Mesenchymal stem cell (in vitro differentiated cells and primary cell): ENCODE measurements around the gene POU5F1.
"Not testable (repeated sequence)": the region's sequence is repeated elsewhere in the genome, so short reads cannot be mapped to it uniquely, and the experiment has no call there.

Experiments
- DNase-seq: peaks from one replicate; pipeline ENCODE4 v3.0.0-alpha.2; 2013
- H2AFZ ChIP-seq: one replicate; pipeline ENCODE4 v1.6.1; 2013; ENCODE audit warnings: low read depth, mild to moderate bottlenecking, control low read depth, inconsistent platforms, low read length, moderate library complexity
- H2AK5ac ChIP-seq: 2 replicates; pipeline ENCODE4 v1.6.1; 2013; ENCODE audit warnings: low read length, moderate library complexity, mild to moderate bottlenecking, inconsistent platforms; ENCODE audit not compliant: severe bottlenecking
- H2BK120ac ChIP-seq: one replicate; pipeline ENCODE4 v1.6.1; 2013; ENCODE audit warnings: low read depth, mild to moderate bottlenecking, inconsistent platforms, low read length, moderate library complexity
- H2BK12ac ChIP-seq, 2 experiments: one replicate each; pipeline ENCODE4 v1.6.1; 2013; ENCODE audit warnings: inconsistent platforms in 2 of 2, low read length in 2 of 2, mild to moderate bottlenecking in 2 of 2, moderate library complexity in 2 of 2, control low read depth in 1 of 2
- H2BK15ac ChIP-seq: one replicate; pipeline ENCODE4 v1.6.1; 2013; ENCODE audit warnings: mild to moderate bottlenecking, low read depth, inconsistent platforms; ENCODE audit not compliant: poor library complexity, severe bottlenecking
- H2BK5ac ChIP-seq: 2 replicates; pipeline ENCODE4 v1.6.1; 2013; ENCODE audit warnings: low read depth, mild to moderate bottlenecking, low read length, control low read depth, inconsistent platforms; ENCODE audit not compliant: poor library complexity, severe bottlenecking
- H3K14ac ChIP-seq, 2 experiments: one replicate each; pipeline ENCODE4 v1.6.1; 2013; ENCODE audit warnings: inconsistent platforms in 2 of 2, low read length in 2 of 2, control low read depth in 1 of 2, mild to moderate bottlenecking in 1 of 2, moderate library complexity in 1 of 2
- H3K18ac ChIP-seq, 2 experiments: one replicate each; pipeline ENCODE4 v1.6.1; 2013; ENCODE audit warnings: inconsistent platforms in 2 of 2, low read length in 2 of 2, control low read depth in 1 of 2, low read depth in 1 of 2, mild to moderate bottlenecking in 1 of 2
- H3K23ac ChIP-seq, 2 experiments: one replicate each; pipeline ENCODE4 v1.6.1; 2013; ENCODE audit warnings: inconsistent platforms in 2 of 2, low read length in 2 of 2, mild to moderate bottlenecking in 2 of 2, moderate library complexity in 2 of 2, control low read depth in 1 of 2
- H3K27ac ChIP-seq: 2 replicates; pipeline ENCODE4 v1.5.1; 2013; ENCODE audit warnings: mild to moderate bottlenecking, moderate library complexity, low read length, control low read depth, inconsistent platforms; ENCODE audit not compliant: poor library complexity, severe bottlenecking
- H3K27me3 ChIP-seq, 2 experiments: 2 replicates each; pipeline versions ENCODE4 v1.6.1 to v1.7.0; 2013; ENCODE audit warnings: low read length in 2 of 2, mild to moderate bottlenecking in 2 of 2, moderate library complexity in 2 of 2, control low read depth in 1 of 2, inconsistent platforms in 1 of 2; ENCODE audit not compliant: control insufficient read depth in 1 of 2, insufficient read depth in 1 of 2
- H3K36me3 ChIP-seq, 2 experiments: 2 replicates each; pipeline versions ENCODE4 v1.6.1 to v1.7.0; 2013; ENCODE audit warnings: low read length in 2 of 2, control low read depth in 1 of 2, inconsistent platforms in 1 of 2, low read depth in 1 of 2, mild to moderate bottlenecking in 1 of 2; ENCODE audit not compliant: insufficient read depth in 2 of 2, control insufficient read depth in 1 of 2
- H3K4ac ChIP-seq, 2 experiments: one replicate each; pipeline ENCODE4 v1.6.1; 2013; ENCODE audit warnings: inconsistent platforms in 2 of 2, low read length in 2 of 2, mild to moderate bottlenecking in 2 of 2, moderate library complexity in 2 of 2, control low read depth in 1 of 2, low read depth in 1 of 2
- H3K4me1 ChIP-seq: 2 replicates; pipeline ENCODE4 v1.6.1; 2013; ENCODE audit warnings: low read depth, low read length, control low read depth; ENCODE audit not compliant: control insufficient read depth, insufficient read depth
- H3K4me2 ChIP-seq: 2 replicates; pipeline ENCODE4 v1.6.1; 2013; ENCODE audit warnings: low read length, mild to moderate bottlenecking, inconsistent platforms; ENCODE audit not compliant: poor library complexity, severe bottlenecking
- H3K4me3 ChIP-seq, 2 experiments: 2 replicates each; pipeline versions ENCODE4 v1.5.1 to v1.7.0; 2013; ENCODE audit warnings: low read length in 2 of 2, mild to moderate bottlenecking in 2 of 2, control low read depth in 1 of 2, low read depth in 1 of 2; ENCODE audit not compliant: insufficient read depth in 1 of 2
- H3K79me1 ChIP-seq: replicated peaks from 2 replicates; pipeline ENCODE4 v1.6.1; 2013; ENCODE audit warnings: mild to moderate bottlenecking, control low read depth, low read length, inconsistent platforms; ENCODE audit not compliant: poor library complexity, severe bottlenecking
- H3K9ac ChIP-seq: 2 replicates; pipeline ENCODE4 v1.7.0; 2013; ENCODE audit warnings: mild to moderate bottlenecking, low read length, moderate library complexity
- H3K9me3 ChIP-seq: 2 replicates; pipeline ENCODE4 v1.7.0; 2013; ENCODE audit warnings: mild to moderate bottlenecking, low read length; ENCODE audit not compliant: control insufficient read depth
- H4K8ac ChIP-seq: one replicate; pipeline ENCODE4 v1.6.1; 2013; ENCODE audit warnings: inconsistent platforms, mild to moderate bottlenecking, low read length, moderate library complexity
- H4K91ac ChIP-seq: one replicate; pipeline ENCODE4 v1.6.1; 2013; ENCODE audit warnings: mild to moderate bottlenecking, low read length, inconsistent platforms
- WGBS: methylation state at CpG from one replicate; pipeline ENCODE4 v1.1.7; 2013; ENCODE audit warnings: mixed read lengths; 5-methylcytosine and 5-hydroxymethylcytosine counted together

POU5F1 gene

GRCh38 chr6:31165064-31165832, 5.2 kb downstream of the POU5F1 start:
- H3K14ac ChIP-seq, H2AK5ac ChIP-seq, H2BK5ac ChIP-seq, H3K9ac ChIP-seq, H3K4me2 ChIP-seq, H3K18ac ChIP-seq, DNase-seq, H4K91ac ChIP-seq, H3K23ac ChIP-seq, H3K4me3 ChIP-seq, H2AFZ ChIP-seq, H3K27ac ChIP-seq, H2BK120ac ChIP-seq, H2BK15ac ChIP-seq, H3K9me3 ChIP-seq, H4K8ac ChIP-seq, H2BK12ac ChIP-seq, H3K4ac ChIP-seq, H3K4me1 ChIP-seq: not testable (repeated sequence)
- WGBS = 92% methylated on average over 16 of the region's 17 CpGs
- H3K27me3 ChIP-seq = peaks cover 0 to 11% of the 10 kb centered on the region in 2 experiments
- peaks cover 10 to 36% of the 10 kb centered on the region in 2 experiments for H3K36me3 ChIP-seq
- H3K79me1 ChIP-seq = peaks cover 30% of the 10 kb centered on the region

GRCh38 chr6:31164475-31165063, 5.9 kb downstream of the POU5F1 start:
- not testable (repeated sequence) for H2BK120ac ChIP-seq, DNase-seq, H4K8ac ChIP-seq, H3K23ac ChIP-seq, H3K9ac ChIP-seq, H3K9me3 ChIP-seq, H2BK5ac ChIP-seq, H2AFZ ChIP-seq, H3K4me1 ChIP-seq, H2AK5ac ChIP-seq, H3K18ac ChIP-seq, H3K14ac ChIP-seq, H2BK15ac ChIP-seq, H4K91ac ChIP-seq, H3K4me2 ChIP-seq, H2BK12ac ChIP-seq, H3K27me3 ChIP-seq, H3K27ac ChIP-seq, H3K4me3 ChIP-seq, H3K4ac ChIP-seq
- 94% methylated on average over 7 of the region's 9 CpGs for WGBS
- Histone ChIP-seq H3K36me3 (peaks cover 10 to 32% of the 10 kb centered on the region in 2 experiments), H3K79me1 (peaks cover 25% of the 10 kb centered on the region)

GRCh38 chr6:31163922-31164321, 6.6 kb downstream of the POU5F1 start:
- Histone ChIP-seq H4K8ac (no peak overlapping the region), H3K79me1 (peaks cover 21% of the 10 kb centered on the region), H3K18ac (no peak overlapping the region)

GRCh38 chr6:31162463-31163165, 7.9 kb downstream of the POU5F1 start:
- Histone ChIP-seq H3K4me2 (no peak overlapping the region), H3K4ac (no peak overlapping the region), H3K18ac (no peak overlapping the region), H4K8ac (no peak overlapping the region), H3K27ac (no peak overlapping the region), H3K27me3 (no peaks in the 10 kb centered on the region), H2BK120ac (no peak overlapping the region), H2AK5ac (no peak overlapping the region), H3K36me3 (peaks cover 10 to 32% of the 10 kb centered on the region in 2 experiments), H2BK12ac (no peak overlapping the region), H4K91ac (no peak overlapping the region), H3K23ac (no peak overlapping the region), H2BK5ac (no peak overlapping the region), H3K4me1 (peaks cover 7% of the 10 kb centered on the region), H2BK15ac (no peak overlapping the region), H3K9me3 (no peaks in the 10 kb centered on the region), H3K4me3 (no peak overlapping the region), H3K9ac (no peak overlapping the region), H3K79me1 (peaks cover 20% of the 10 kb centered on the region), H3K14ac (no peak overlapping the region), H2AFZ (no peak overlapping the region)
- 95% methylated on average over 11 of the region's 13 CpGs for WGBS
- no peak for DNase-seq

More at GRCh38 chr6:31163922-31164321, 6.6 kb downstream of the POU5F1 start:
- no peak overlapping the region for H3K4me3 ChIP-seq
- no peak overlapping the region for H2BK12ac ChIP-seq
- H3K9me3 ChIP-seq = no peaks in the 10 kb centered on the region
- H2AK5ac ChIP-seq = no peak overlapping the region
- H3K9ac ChIP-seq = no peak overlapping the region
- DNase-seq = no peak
- no peak overlapping the region for H3K4ac ChIP-seq
- no peaks in the 10 kb centered on the region for H3K27me3 ChIP-seq
- no peak overlapping the region for H2BK5ac ChIP-seq
- no peak overlapping the region for H4K91ac ChIP-seq
- H2BK120ac ChIP-seq = no peak overlapping the region
- H3K14ac ChIP-seq = no peak overlapping the region
- no peak overlapping the region for H2AFZ ChIP-seq
- no peak overlapping the region for H3K23ac ChIP-seq
- H3K4me1 ChIP-seq = peaks cover 7% of the 10 kb centered on the region
- no peak overlapping the region for H3K27ac ChIP-seq
- no peak overlapping the region for H2BK15ac ChIP-seq
- H3K4me2 ChIP-seq = no peak overlapping the region
- peaks cover 10 to 32% of the 10 kb centered on the region in 2 experiments for H3K36me3 ChIP-seq
